IgD-negative memory B cell (primary cell): Measurements from ENCODE around the gene LRRK2. TPM values are rescaled to one million over a fixed set of nuclear protein-coding genes. Genes with fewer than 3 reads are reported as not detected.
"Not testable (repeated sequence)": the region's sequence is repeated elsewhere in the genome, so short reads cannot be mapped to it uniquely, and the experiment has no call there.

Experiments
- H3K27ac Mint-ChIP-seq, 3 donors: one replicate each; pipeline ENCODE4 v1.8.0; 2020 to 2022; ENCODE audit warnings: mild to moderate bottlenecking in 3 of 3, mixed read lengths in 3 of 3, moderate library complexity in 1 of 3
- H3K27me3 Mint-ChIP-seq: one replicate; pipeline ENCODE4 v1.8.0; 2021; ENCODE audit warnings: mixed read lengths
- H3K36me3 Mint-ChIP-seq: one replicate; pipeline ENCODE4 v1.8.0; 2020; ENCODE audit warnings: mild to moderate bottlenecking, mixed read lengths
- H3K4me1 Mint-ChIP-seq, 3 donors: one replicate each; pipeline ENCODE4 v1.8.0; 2020 to 2022; ENCODE audit warnings: mixed read lengths in 3 of 3, mild to moderate bottlenecking in 1 of 3
- H3K4me3 Mint-ChIP-seq, 4 donors: one replicate each; pipeline ENCODE4 v1.8.0; 2020 to 2022; ENCODE audit warnings: mild to moderate bottlenecking in 4 of 4, mixed read lengths in 4 of 4, moderate library complexity in 3 of 4
- H3K9me3 Mint-ChIP-seq, 3 donors: one replicate each; pipeline ENCODE4 v1.8.0; 2020 to 2021; ENCODE audit warnings: mixed read lengths in 3 of 3, mild to moderate bottlenecking in 1 of 3
- polyA plus RNA-seq: library from polyadenylated mRNA; unstranded; fragments of 300-500 nt; fragmentation: Illumina TruSeq; gene quantifications from one replicate; pipeline ENCODE4 v1.2.3, GENCODE V29; 2021

The LRRK2 gene
- polyA plus RNA-seq, 1 donor from 2014 or later, result 6.8 TPM

DNA sequence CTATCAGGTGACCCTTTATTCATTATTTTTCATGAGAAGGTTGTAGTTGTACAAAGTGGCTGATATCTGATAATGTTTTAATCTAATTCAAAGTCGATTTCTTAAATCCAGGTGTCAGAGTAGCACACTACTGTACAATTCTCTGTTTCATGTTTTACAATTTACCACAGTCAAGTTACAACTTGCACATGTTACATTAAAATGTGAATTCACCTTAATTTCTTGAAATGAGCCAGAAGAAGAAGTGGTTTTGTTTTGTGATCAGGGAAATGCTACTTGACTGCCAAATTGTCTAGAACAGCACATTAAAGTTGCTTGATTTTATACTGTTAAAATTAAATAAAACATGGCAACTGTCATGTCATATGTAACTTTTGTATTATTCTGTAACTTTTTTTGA lies 23.2 kb downstream of the LRRK2 start:
- peak overlapping the region in 1 of 3 donors; percentile 60 for H3K27ac Mint-ChIP-seq
- peaks cover 8% of the 10 kb centered on the region for H3K36me3 Mint-ChIP-seq
- H3K4me3 Mint-ChIP-seq, result no peak overlapping the region
- H3K4me1 Mint-ChIP-seq, result peaks cover 15 to 20% (median 17%) of the 10 kb centered on the region in 3 donors
- H3K27me3 Mint-ChIP-seq, result no peaks in the 10 kb centered on the region
- no peaks in the 10 kb centered on the region for H3K9me3 Mint-ChIP-seq

GRCh38 chr12:40248585-40249297 lies 23.9 kb downstream of the LRRK2 start:
- Mint-ChIP-seq H3K27ac (peak overlapping the region; percentile 1 to 91 (median 60)), H3K36me3 (peaks cover 8% of the 10 kb centered on the region), H3K4me1 (peaks cover 11 to 16% (median 13%) of the 10 kb centered on the region in 3 donors), H3K27me3 (no peaks in the 10 kb centered on the region), H3K4me3 (peak overlapping the region in 3 of 4 donors; percentile 3 to 67 (median 19)), H3K9me3 (no peaks in the 10 kb centered on the region)

- not testable (repeated sequence) for H3K9me3 Mint-ChIP-seq, H3K27ac Mint-ChIP-seq, H3K36me3 Mint-ChIP-seq, H3K4me3 Mint-ChIP-seq, H3K27me3 Mint-ChIP-seq
- H3K4me1 Mint-ChIP-seq, result peaks cover 13 to 21% (median 14%) of the 10 kb centered on the region in 3 donors
Observed at GRCh38 chr12:40250652-40251051, 25.9 kb downstream of the LRRK2 start.

- H3K27ac Mint-ChIP-seq, result no peak overlapping the region
- no peaks in the 10 kb centered on the region for H3K27me3 Mint-ChIP-seq
- H3K4me3 Mint-ChIP-seq, result no peak overlapping the region
- H3K9me3 Mint-ChIP-seq, result no peaks in the 10 kb centered on the region
- peaks cover 7% of the 10 kb centered on the region for H3K36me3 Mint-ChIP-seq
- H3K4me1 Mint-ChIP-seq, result peaks cover 3 to 10% (median 6%) of the 10 kb centered on the region in 3 donors
Observed at GRCh38 chr12:40253936-40254335, 29.1 kb downstream of the LRRK2 start.

GRCh38 chr12:40254455-40255085 lies 29.8 kb downstream of the LRRK2 start:
- Mint-ChIP-seq H3K27me3 (no peaks in the 10 kb centered on the region), H3K27ac (no peak overlapping the region), H3K4me3 (no peak overlapping the region), H3K4me1 (peaks cover 0 to 6% (median 4%) of the 10 kb centered on the region in 3 donors), H3K9me3 (no peaks in the 10 kb centered on the region), H3K36me3 (peaks cover 7% of the 10 kb centered on the region)

DNA sequence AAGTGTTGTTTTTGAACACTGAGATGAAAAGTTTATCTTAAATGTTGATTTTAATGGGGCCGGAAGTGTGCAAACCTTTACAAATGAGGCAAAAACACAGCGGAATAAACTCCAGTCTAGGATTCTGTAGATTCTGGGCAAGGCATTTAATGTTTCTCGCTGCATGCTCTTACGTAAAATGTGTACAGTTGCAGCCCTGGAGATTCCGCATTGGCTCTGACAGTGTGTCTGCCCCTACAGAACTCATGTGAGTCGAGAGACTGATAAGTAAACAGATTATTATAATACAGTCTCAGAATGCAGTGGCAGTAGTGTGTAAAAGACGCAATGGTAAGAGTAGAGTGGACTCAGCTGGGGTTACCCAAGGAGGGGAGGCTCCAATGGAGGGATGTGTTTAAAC lies 33.6 kb downstream of the LRRK2 start:
- Mint-ChIP-seq H3K27me3 (no peaks in the 10 kb centered on the region), H3K36me3 (peaks cover 6% of the 10 kb centered on the region), H3K4me1 (peaks cover 11 to 23% (median 15%) of the 10 kb centered on the region in 3 donors), H3K4me3 (no peak overlapping the region), H3K27ac (no peak overlapping the region), H3K9me3 (no peaks in the 10 kb centered on the region)

DNA sequence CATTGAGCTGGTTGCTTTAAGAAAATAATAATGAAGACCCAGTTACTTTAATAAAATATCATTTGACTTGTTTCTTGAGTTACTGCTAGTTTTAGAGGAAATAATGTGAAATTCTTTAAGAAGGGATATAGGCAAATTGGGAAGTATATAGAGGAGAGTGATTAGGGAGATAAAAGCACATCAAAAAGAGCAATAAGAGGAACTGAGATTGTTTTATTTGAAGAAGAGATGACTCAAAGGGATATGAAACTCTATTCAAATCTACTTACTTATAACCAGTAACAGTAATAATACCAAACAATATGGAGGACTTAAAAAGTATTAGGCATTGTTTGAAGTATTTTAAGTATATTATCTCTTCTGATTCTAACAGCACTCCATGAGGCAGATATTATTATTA lies 37.1 kb downstream of the LRRK2 start:
- H3K9me3 Mint-ChIP-seq, result no peaks in the 10 kb centered on the region
- no peaks in the 10 kb centered on the region for H3K27me3 Mint-ChIP-seq
- peaks cover 13 to 23% (median 15%) of the 10 kb centered on the region in 3 donors for H3K4me1 Mint-ChIP-seq
- peak overlapping the region; percentile 5 to 54 (median 9) for H3K27ac Mint-ChIP-seq
- peaks cover 9% of the 10 kb centered on the region for H3K36me3 Mint-ChIP-seq
- H3K4me3 Mint-ChIP-seq, result peak overlapping the region in 2 of 4 donors; percentile 2 to 76

GRCh38 chr12:40262657-40263056 lies 37.9 kb downstream of the LRRK2 start:
- H3K9me3 Mint-ChIP-seq, result no peaks in the 10 kb centered on the region
- no peaks in the 10 kb centered on the region for H3K27me3 Mint-ChIP-seq
- peak overlapping the region in 1 of 4 donors; percentile 32 for H3K4me3 Mint-ChIP-seq
- peaks cover 13 to 23% (median 15%) of the 10 kb centered on the region in 3 donors for H3K4me1 Mint-ChIP-seq
- H3K27ac Mint-ChIP-seq, result no peak overlapping the region
- H3K36me3 Mint-ChIP-seq, result peaks cover 11% of the 10 kb centered on the region

- peaks cover 13 to 23% (median 15%) of the 10 kb centered on the region in 3 donors for H3K4me1 Mint-ChIP-seq
- no peak overlapping the region for H3K27ac Mint-ChIP-seq
- H3K9me3 Mint-ChIP-seq, result no peaks in the 10 kb centered on the region
- H3K4me3 Mint-ChIP-seq, result no peak overlapping the region
- H3K27me3 Mint-ChIP-seq, result no peaks in the 10 kb centered on the region
- H3K36me3 Mint-ChIP-seq, result peaks cover 13% of the 10 kb centered on the region
Observed at GRCh38 chr12:40263616-40264409, 39.0 kb downstream of the LRRK2 start.

GRCh38 chr12:40271981-40272664 lies 47.3 kb downstream of the LRRK2 start:
- no peaks in the 10 kb centered on the region for H3K27me3 Mint-ChIP-seq
- H3K4me3 Mint-ChIP-seq, result no peak overlapping the region
- peaks cover 9% of the 10 kb centered on the region for H3K36me3 Mint-ChIP-seq
- H3K4me1 Mint-ChIP-seq, result peaks cover 0 to 4% (median 0%) of the 10 kb centered on the region in 3 donors
- H3K9me3 Mint-ChIP-seq, result no peaks in the 10 kb centered on the region
- peak overlapping the region in 1 of 3 donors; percentile 53 for H3K27ac Mint-ChIP-seq

GRCh38 chr12:40281791-40282364 lies 57.1 kb downstream of the LRRK2 start:
- Mint-ChIP-seq H3K36me3 (peaks cover 23% of the 10 kb centered on the region), H3K4me3 (no peak overlapping the region), H3K27ac (no peak overlapping the region)

DNA sequence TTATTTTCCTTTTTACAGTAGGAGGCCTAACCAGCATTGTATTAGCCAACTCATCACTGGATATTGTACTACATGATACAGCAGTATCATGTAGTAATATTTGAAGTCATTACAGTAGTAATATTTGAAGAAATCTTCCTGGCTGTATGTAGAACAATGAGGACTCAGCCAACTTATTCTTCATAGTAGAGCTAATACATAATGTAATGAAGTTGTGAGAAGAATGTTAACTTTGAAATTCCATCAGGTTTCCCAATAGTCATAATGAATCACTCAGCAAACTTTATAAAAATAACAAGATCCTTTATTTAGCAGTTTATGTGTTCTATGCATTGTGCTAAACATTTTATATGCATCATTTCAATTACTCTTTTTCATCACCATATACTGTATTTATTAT lies 61.8 kb downstream of the LRRK2 start:
- no peaks in the 10 kb centered on the region for H3K27me3 Mint-ChIP-seq
- H3K27ac Mint-ChIP-seq, result no peak overlapping the region
- H3K4me3 Mint-ChIP-seq, result no peak overlapping the region
- peaks cover 0 to 7% (median 0%) of the 10 kb centered on the region in 3 donors for H3K9me3 Mint-ChIP-seq
- peaks cover 26% of the 10 kb centered on the region for H3K36me3 Mint-ChIP-seq
- peaks cover 0 to 6% (median 4%) of the 10 kb centered on the region in 3 donors for H3K4me1 Mint-ChIP-seq

More at GRCh38 chr12:40281791-40282364, 57.1 kb downstream of the LRRK2 start:
- no peaks in the 10 kb centered on the region for H3K27me3 Mint-ChIP-seq
- no peaks in the 10 kb centered on the region for H3K9me3 Mint-ChIP-seq
- H3K4me1 Mint-ChIP-seq, result peaks cover 0 to 6% (median 4%) of the 10 kb centered on the region in 3 donors

DNA sequence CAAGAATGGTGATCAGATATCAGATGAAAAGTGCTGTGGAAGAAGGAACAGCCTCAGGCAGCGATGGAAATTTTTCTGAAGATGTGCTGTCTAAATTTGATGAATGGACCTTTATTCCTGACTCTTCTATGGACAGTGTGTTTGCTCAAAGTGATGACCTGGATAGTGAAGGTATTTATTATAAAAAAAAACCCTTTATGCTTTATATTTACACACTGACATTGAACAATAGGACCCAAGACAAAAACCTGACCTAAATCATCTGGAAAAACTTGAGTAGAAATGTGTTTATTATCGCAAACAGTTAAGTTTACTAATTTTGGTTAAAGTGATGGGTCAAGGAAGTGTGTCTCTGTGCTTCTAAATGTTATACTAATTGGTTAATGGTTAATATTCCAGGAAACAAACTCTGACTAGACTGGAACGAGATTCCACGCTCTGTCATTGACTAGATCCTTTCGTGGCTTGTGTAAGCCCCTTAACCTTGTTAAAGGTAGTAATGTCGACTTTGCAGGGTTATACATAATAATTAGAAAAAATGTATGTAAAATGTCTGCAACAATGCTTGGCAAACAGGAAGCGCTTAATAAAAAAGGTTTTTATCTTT lies 62.7 kb downstream of the LRRK2 start:
- peaks cover 0 to 7% (median 0%) of the 10 kb centered on the region in 3 donors for H3K9me3 Mint-ChIP-seq
- peaks cover 23% of the 10 kb centered on the region for H3K36me3 Mint-ChIP-seq
- peaks cover 0 to 6% (median 2%) of the 10 kb centered on the region in 3 donors for H3K4me1 Mint-ChIP-seq
- no peaks in the 10 kb centered on the region for H3K27me3 Mint-ChIP-seq
- H3K4me3 Mint-ChIP-seq, result no peak overlapping the region
- no peak overlapping the region for H3K27ac Mint-ChIP-seq
